SHP77 (cell line): ENCODE measurements around the gene CD151.

Source experiments
- DNase-seq, 2 experiments: peaks; one replicate each; lab custom pipeline; 2025; lab: John Stamatoyannopoulos, UW

CD151 gene

GRCh38 chr11:832529-833113 lies at the start of gene CD151:
CD151 (plus strand) TSS chr11:832952; CDS start chr11:836070, 3,118 bp downstream.
- peak in 1 of 2 experiments; percentile 45 for DNase-seq

GRCh38 chr11:783581-784015 lies 49.2 kb upstream of the CD151 start:
- peak; percentile 57 to 66 for DNase-seq

DNA sequence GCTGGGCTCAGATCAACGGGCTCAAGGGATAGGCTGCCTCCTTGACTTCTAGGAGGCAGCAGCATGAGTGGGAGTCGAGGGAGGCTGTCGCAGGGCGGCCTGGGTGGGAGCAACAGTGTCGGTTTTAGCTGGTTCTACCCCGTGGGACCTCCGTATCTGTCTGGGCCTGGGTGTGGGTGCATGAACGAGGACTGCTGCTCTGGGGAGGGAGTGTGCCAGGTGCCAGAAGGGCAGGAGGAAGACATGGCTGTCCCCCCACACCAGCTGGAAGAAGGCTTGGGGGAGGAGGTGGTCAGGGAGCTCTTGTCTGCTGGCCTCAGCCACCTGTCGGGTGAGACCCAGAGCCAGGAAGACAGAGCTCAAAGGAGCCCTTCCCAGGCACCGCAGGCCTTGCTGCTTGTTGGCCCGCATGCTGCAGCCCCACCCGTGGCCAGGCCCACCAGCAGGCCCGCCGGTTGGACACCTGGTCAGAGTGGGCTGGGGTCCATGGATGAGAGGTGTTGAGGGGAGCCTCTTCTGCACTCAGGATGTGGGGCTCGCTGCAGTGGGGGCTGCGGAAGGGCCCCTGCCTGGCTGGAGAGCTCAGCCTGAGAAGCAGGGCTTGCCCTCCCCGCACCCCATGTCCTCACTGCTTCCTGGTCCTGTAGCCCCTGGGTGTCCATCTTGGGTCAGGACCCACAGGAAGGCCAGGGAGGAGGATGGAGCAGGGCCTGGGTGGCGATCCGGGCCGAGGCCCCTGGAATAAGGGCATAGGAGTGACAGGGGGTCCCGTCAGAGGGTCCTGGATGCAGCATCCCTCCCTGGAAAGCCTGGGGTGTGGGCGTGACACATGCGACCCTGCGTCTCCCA lies 46.3 kb upstream of the CD151 start:
- no peak for DNase-seq

DNA sequence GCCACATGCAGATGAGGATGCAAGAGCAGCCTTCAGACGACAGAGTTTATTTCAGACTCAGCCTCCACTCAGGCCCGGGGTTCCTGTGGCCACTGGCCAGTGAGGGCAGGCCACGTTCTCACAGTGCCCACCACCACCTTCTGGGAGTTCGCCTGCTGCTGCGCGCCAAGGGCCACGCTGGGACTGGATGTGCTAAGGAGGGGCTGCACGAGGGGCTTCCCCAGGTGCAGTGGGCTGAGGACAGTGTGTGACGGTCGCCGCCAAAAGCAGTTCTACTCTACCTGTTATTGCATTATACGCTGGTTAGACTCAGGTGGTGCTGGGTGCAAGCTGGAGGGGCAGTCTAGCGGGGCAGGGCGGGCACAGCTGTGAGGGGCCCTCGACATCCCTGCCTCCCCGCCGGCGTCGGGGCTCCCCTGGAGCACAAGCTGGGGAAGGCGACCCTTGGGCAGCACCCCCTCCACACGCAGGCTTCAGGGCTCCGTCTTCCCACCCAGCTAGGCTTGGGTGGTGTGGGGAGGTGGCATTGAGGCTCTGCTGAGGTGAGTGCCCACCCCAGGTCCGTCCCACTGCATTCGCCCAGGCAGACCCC lies 45.6 kb upstream of the CD151 start:
- no peak for DNase-seq

GRCh38 chr11:788009-788640 lies 44.6 kb upstream of the CD151 start:
- no peak for DNase-seq

DNA sequence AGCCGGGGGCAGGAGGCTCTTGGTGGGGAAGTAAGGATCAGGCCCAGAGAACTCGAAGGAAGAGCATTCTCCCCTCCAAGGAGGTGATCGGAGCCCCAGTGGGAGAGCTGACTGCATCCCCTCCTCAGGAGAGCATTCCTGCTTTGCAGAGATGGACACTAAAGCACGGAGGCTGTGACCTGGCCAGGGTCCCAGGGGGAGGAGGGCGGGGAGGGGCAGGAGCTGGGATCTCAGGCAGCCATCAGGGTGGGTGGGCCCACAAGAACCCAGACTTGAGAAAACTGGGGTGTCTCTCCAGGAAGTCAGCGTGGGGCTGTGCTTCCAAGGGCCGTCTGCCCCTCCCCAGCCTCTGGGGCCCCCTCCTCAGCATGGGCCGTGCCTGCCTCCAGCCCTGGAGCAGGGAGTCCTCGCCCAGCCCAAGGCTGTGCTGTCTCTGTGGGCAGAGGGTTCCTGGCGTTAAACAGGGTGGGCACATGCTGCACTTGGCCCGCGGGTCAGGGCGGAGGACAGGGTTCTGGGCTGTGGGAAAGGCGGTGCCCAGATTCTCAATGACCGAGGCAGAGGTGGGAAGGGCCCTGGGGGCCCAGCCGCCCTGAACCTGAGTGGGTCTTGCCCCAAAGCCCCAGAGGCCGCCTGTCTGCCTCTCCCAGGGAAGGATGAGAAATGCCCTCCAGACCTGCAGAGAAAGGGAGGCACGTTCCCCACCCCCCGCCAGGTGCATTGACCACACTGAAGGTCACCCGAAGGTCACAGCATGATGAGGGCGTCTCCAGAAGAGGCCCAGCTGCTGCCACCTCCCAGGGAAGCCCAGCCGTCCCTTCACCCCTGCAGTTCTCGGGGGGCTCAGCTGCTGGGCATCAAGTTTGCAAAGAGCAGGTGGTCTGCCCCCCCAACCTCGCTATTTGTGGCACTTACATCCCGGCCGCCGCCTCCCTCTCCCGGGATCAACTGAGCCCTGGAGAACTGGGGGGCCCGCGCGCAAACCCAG lies 43.5 kb upstream of the CD151 start:
- DNase-seq: no peak

- no peak for DNase-seq
These were observed 42.8 kb upstream of the CD151 start, which contains the start of gene CEND1 for GRCh38 chr11:789943-790342. CEND1 (minus strand) TSS chr11:790090; CDS start chr11:788576, 1,514 bp downstream.

- DNase-seq: no peak
These were observed 41.8 kb upstream of the CD151 start for GRCh38 chr11:790721-791564.

- no peak for DNase-seq
These were observed 40.9 kb upstream of the CD151 start for GRCh38 chr11:791658-792534.

GRCh38 chr11:792535-792821 lies 40.3 kb upstream of the CD151 start:
- no peak for DNase-seq

GRCh38 chr11:792873-793272 lies 39.9 kb upstream of the CD151 start:
- DNase-seq: no peak

DNA sequence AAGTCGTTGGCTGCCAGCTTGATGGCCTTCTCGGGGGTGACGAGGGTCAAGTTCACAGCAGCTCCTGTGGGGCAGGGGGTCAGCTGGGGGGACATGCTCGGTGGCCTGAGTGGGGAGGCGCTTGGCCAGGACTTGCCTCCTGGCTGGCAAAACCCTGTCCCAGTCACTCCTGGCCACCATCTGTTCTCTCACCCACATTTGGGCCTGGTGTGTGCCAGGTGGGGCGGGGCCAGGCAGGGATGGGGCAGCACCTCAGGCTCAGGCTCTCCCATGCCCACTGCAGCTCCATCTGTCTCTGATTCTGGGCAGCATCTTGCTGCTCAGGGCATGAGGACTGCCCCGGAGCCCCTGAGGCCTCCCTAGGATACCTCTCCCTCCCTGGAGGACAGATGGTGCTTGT lies 39.2 kb upstream of the CD151 start:
- DNase-seq: no peak

- DNase-seq: no peak
These were observed 38.6 kb upstream of the CD151 start for GRCh38 chr11:794013-794765.

DNA sequence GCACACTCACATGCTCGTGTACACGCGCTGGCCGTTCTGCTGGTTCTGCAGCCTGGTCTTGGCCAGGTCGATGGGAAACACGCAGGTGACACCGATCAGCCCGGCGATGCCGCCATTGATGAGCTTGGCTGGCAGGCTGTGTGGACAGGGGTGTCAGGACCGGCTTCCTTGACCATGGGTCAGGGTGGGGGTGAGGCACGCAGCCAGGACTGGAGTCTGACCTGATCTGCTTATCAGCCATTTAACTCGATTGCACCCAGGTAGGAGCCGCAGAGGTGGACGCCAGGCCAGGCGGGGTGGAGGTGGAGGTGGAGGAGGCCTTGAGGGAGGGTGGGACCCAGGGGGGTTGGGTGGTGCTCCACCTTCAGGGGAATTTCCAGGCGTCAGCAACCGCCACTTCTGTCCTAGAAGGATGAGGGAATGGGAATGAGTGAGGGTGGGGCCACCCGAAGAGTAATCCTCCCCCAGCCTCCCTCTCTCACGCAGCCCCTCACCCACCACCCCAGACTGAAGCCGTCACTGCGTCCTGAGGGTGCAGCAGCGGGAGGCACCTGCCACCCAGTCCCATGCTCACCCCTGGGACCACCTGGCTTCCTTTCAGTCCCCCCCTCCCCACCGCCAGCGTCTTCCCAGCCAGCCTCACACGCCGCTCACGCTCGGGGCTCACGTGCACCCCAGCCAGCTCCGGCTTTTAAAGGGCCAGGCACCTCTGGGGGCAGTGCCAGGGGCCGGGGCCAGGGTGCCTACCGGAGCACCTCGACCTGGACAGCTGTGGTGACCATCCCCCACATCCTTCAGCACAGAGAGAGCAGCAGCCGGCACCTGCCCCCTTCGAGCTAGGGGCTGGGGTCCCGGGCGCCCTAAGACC lies 37.8 kb upstream of the CD151 start:
- DNase-seq: no peak

GRCh38 chr11:795634-796564 lies 36.9 kb upstream of the CD151 start:
- DNase-seq: peak in 1 of 2 experiments; percentile 22

DNA sequence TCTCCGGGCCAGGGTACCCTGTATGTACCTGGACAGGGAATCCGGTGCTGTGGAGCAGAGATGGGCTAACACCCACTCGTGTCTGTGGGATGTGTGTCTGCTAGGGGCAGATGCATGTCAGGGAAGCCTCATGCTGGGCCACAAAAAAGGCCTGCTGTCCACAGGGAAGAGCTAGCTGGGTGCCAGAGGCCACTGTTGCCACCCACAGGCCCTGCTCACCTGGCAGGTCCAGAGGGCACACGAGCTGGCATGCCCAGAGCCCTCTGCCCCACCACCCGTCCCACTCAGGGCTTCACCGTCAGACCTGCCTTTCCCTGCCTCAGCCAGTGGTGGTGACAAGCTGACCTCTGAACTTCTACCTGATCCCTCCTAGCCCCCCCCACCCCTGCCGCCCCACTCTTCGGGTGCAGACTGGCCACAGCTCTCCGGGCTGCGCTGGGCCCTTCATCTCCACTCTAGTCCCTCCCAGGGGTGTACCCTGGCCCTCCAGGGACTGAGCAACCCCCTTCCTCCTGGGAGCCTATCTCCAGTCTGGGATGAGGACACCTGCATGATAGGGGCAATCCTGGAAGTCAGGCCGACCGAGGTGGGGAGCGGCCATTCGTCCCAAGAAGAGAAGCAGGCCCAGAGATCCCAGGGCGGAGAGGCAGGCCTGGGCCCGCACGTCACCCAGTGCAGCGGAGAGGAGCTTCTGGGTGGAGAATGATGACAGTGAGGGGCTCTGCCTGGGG lies 36.0 kb upstream of the CD151 start:
- DNase-seq: no peak
